ENCODE results near the gene TRIM6.

GRCh38 chr11:5581014-5581413 lies 15.4 kb upstream of the TRIM6 start:
- TF ChIP-seq CTCF (conservative IDR thresholded peaks at IDR 0.05; ENCODE audit: low read length) (no peak), EZH2phosphoT487 (IDR thresholded peaks at IDR 0.05; ENCODE audit: borderline replicate concordance, low read depth, low read length) (no peak)
